Hematopoietic multipotent progenitor cell treated with erythropoietin and hydrocortisone succinate and interleukin-3 and kit ligand, for 8 days (in vitro differentiated cells): Measurements from ENCODE around the gene RPL37A.

ENCODE experiments used
- DNase-seq: peaks from one replicate; pipeline ENCODE4 v3.0.0-alpha.2; 2015

The RPL37A gene

GRCh38 chr2:216498379-216499352 is at the start of gene RPL37A:
TSS of gene RPL37A (plus strand) at chr2:216498844. CDS start at chr2:216498875, 31 bp downstream.
- peak; percentile 96 for DNase-seq

- DNase-seq = no peak
These were observed 48.3 kb upstream of the RPL37A start for GRCh38 chr2:216450346-216450745.

GRCh38 chr2:216450784-216451183 is 47.9 kb upstream of the RPL37A start:
- no peak for DNase-seq

- DNase-seq = no peak
These were observed 44.6 kb upstream of the RPL37A start for GRCh38 chr2:216453955-216454614.

- no peak for DNase-seq
These were observed 35.5 kb upstream of the RPL37A start for GRCh38 chr2:216463148-216463547.

GRCh38 chr2:216464104-216464720 is 34.4 kb upstream of the RPL37A start:
- DNase-seq = no peak

GRCh38 chr2:216465579-216466195 is 33.0 kb upstream of the RPL37A start:
- DNase-seq = no peak

- DNase-seq = no peak
These were observed 30.8 kb upstream of the RPL37A start for GRCh38 chr2:216467845-216468244.

GRCh38 chr2:216469661-216470060 is 29.0 kb upstream of the RPL37A start:
- no peak for DNase-seq

GRCh38 chr2:216473187-216473586 is 25.5 kb upstream of the RPL37A start:
- no peak for DNase-seq

GRCh38 chr2:216474925-216475670 is 23.5 kb upstream of the RPL37A start:
- DNase-seq = no peak

- no peak for DNase-seq
These were observed 22.9 kb upstream of the RPL37A start for GRCh38 chr2:216475767-216476166.

- no peak for DNase-seq
These were observed 21.2 kb upstream of the RPL37A start for GRCh38 chr2:216477283-216478035.

- DNase-seq = no peak
These were observed 20.5 kb upstream of the RPL37A start for GRCh38 chr2:216478151-216478550.

- DNase-seq = no peak
These were observed 19.9 kb upstream of the RPL37A start for GRCh38 chr2:216478791-216479190.

- no peak for DNase-seq
These were observed 18.4 kb upstream of the RPL37A start for GRCh38 chr2:216480221-216480620.

- DNase-seq = no peak
These were observed 16.0 kb upstream of the RPL37A start for GRCh38 chr2:216482640-216483039.

GRCh38 chr2:216485237-216485636 is 13.4 kb upstream of the RPL37A start:
- DNase-seq = no peak

GRCh38 chr2:216485745-216486144 is 12.9 kb upstream of the RPL37A start:
- no peak for DNase-seq

- DNase-seq = no peak
These were observed 12.4 kb upstream of the RPL37A start for GRCh38 chr2:216486271-216486670.

GRCh38 chr2:216486708-216487107 is 11.9 kb upstream of the RPL37A start:
- DNase-seq = no peak

- no peak for DNase-seq
These were observed 8.6 kb upstream of the RPL37A start for GRCh38 chr2:216490061-216490460.
